HK-2 (cell line): ENCODE measurements around the gene HOXA3.
A peak's percentile ranks its signal among the peaks of the same experiment; 100 is the strongest.

Experiments
- DNase-seq: peaks from one replicate; pipeline ENCODE4 v3.0.0-alpha.2; 2018; ENCODE audit not compliant: unreplicated experiment

HOXA3 gene

DNA sequence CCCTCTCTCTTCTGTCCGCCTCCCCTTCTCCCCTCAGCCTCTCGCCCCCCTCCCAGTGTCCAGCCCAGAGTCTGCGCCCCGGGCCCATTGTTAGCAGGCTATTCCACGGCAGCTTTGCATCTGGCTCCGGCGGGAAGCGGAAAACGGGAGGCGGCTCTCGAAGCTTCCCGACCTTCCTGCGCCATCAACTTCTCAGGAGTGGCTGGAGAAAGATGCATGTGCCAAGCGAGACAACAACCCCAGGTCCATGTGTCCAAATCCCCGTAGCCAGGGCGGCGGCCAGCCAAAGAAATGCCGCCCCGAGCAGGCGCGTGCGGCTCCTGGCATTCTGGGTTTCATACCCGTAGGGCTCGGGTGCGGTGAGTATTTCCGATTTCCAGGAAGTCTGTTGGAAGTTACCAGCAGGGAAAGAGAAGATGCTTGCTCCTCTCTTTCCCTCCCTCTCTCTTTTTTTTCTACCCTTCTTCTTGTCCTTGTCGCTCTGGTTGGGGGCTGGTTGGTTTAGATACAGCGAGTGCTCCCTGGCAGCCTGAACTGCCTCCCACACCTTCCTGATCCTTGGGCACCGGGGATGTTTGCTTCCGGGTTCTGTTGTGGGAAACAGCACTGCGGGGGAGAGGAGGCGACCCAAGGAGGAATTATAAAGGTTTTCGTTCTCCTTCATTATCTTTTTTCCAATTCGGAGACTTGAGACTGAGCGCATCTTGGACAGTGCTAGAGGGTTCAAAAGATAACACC lies 48.7 kb downstream of the HOXA3 start:
- DNase-seq: no peak

DNA sequence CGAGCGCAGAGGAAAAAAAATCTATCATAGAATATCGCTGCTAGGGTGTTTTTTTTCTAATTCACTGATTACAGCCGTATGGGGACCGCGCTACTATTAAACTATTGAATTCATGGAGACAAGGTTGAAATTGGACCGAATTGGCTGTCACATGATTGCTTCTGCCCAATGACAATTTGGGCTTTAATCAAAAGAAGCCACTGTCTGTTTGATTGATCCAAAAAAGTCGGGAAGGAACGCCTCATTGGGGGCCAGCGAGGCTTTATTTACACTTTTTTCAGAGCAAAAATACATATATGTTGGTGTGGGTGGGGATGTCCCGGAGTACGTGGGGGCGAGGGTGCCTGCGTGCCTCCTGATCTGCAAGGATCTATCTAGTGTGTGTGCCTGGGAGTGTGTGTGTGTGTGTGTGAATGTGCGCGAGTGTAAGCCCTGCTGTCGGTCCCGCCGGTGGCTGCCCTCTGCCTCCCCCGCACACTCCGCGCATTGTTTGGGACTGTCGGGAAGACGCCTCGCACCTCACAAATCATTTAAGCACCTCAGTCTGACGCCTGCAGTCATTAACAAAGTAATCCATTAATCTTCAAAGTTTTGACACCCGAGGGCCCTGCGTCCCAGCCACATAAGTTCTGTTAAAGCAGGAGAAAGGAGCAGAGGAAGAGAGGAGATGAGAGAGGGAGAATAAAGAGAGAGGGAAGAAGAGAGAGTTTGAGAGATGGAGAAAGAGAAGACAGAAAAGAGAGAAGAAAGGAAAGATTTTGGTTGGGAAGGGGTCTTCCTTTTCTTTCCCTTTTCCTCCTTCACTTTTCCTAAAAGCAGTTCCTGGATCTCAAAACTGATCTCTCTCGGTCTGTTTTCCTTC lies 49.6 kb downstream of the HOXA3 start, which contains the start of gene HOXA2:
TSS of gene HOXA2 (minus strand) at position 103 of the 862 bp plus-strand sequence. CDS start 183 bp downstream, outside the sequence.
- DNase-seq: no peak

DNA sequence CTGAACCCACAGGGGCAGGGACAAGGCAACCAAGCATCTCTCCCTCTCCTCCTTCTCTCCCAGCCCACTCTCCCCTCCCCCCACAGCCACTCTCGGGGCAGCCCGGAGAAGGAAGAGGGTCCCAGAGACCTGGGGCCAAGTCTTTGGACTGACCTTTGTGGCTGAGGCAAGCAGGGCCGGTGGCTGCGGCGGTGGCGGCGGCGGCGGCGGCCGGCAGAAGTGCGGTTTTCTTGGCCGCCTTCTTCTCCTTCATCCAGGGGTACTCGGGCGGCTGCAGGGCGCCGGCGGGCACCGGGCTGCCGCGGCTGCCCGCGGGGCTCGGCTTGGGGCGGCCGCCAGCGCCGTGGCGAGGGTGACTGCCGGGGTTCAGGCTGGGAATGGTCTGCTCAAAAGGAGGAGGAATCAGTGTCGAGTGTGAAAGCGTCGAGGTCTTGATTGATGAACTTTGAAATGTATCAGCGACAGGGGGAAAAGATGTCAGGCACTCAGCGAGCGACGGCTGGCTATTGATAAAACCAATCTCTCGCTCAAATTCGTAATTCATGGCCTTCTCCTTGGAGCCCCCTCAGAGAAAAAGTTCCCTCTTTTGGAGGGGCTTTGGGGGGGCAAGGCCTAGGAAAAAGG lies 50.3 kb downstream of the HOXA3 start:
- DNase-seq: no peak

GRCh38 chr7:27101171-27101956 lies 51.0 kb downstream of the HOXA3 start:
- DNase-seq: no peak

DNA sequence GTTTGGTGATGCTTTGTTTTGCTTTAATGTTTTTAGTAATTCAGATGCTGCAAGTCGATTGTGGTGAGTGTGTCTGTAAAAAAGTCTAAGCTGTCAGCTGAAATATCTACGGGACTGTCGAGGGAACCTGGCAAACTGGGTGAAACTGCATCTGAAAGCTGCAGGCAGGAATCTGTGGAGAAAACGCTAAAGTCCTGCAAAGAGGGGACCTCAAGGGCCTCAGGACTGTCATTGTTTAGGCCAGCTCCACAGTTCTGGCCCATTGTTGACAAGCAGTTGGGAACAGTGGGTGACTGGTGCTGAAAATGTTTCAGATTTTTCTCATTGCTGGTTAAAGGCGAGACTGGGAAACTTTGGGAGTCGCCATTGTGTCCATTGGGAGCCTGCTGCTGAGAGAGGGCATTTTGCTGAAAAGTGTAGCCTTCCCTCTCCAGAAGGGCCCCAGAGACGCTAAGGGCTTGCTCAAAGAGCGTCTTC lies 51.7 kb downstream of the HOXA3 start:
- no peak for DNase-seq

GRCh38 chr7:27099453-27100370 lies 52.7 kb downstream of the HOXA3 start:
- DNase-seq: no peak

- no peak for DNase-seq
Observed at GRCh38 chr7:27098578-27099451, 53.6 kb downstream of the HOXA3 start.

GRCh38 chr7:27097686-27098577 lies 54.5 kb downstream of the HOXA3 start:
- no peak for DNase-seq

DNA sequence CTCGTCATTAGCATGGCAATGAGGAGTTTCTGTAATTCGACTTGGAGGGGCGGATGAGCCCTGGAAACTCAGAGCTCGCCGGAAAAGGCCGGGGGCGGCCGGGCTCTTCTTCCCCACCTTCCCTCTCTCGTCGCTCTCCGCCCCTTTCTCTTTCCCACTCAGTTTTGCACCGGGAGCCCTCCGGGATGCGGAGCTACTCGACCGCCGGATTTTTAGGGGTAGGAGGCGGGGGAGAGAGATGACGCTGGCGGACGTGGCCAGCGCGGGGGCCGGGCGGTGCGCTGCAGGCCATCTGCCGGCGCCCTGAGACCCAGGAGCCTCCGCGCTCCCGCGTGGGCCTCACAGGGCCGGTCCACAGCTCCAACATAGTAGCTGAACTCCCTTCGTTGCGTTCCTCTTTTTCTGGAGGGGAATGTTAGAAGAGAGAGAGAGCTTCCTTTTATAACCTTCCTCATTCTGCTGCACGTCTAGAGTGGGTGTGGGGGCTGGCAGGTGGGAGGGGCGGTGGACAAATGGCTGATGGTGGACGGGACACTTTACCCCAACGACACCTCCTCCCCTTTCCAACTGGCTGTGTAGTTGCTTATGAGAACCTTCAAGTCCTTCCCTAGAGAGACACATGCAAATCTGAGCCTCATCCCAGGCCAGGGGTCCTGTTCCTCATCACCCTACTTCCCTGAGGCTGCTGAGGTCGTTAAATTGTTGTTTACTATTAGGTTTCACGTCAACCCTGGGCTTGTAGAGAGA lies 55.4 kb downstream of the HOXA3 start:
- no peak for DNase-seq

DNA sequence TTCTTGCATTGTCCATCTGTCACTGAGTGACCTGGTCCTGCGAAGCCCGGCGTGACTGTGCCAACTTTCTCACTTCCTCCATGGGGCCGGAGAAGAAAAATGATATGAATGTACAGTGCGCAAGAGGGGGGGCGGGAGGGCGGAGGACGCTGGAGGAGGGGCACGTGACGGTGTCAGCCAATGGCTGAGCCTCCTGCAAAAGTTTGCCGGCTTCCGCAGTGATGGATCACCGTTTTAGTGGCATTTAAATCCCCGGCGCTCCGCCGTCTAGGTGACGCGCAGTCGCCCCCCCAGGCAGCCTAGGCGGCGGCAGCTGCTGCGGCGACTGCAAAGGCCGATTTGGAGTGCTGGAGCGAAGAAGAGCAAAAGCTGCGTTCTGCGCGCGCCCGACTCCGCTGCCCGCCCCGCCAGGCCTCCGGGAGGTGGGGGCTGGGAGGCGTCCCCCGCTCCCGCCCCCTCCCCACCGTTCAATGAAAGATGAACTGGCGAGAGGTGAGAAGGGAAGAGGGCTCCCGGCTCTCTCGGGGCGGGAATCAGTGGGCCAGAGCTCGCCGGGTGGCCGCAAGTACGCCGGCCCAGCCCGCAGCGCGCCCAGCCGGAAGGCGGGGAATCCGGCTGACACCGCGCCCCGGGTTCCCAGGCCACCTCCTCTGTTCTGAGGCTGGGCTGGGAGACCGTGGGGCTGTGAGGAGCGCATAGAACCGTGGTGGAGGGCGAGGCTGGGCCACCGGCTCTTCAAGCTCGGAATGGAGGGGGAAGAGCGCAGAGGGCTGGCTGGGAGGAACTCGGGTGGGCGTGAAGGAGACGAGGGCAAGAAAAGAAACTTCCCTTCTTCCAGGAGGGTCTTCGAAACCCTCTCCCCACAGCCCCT lies 56.3 kb downstream of the HOXA3 start, which contains the start of gene HOXA1:
TSS of gene HOXA1 (minus strand) at position 104 of the 871 bp plus-strand sequence. CDS start at position 16, 88 bp downstream.
- peak; percentile 95 for DNase-seq

GRCh38 chr7:27095050-27095896 lies 57.1 kb downstream of the HOXA3 start:
- no peak for DNase-seq

DNA sequence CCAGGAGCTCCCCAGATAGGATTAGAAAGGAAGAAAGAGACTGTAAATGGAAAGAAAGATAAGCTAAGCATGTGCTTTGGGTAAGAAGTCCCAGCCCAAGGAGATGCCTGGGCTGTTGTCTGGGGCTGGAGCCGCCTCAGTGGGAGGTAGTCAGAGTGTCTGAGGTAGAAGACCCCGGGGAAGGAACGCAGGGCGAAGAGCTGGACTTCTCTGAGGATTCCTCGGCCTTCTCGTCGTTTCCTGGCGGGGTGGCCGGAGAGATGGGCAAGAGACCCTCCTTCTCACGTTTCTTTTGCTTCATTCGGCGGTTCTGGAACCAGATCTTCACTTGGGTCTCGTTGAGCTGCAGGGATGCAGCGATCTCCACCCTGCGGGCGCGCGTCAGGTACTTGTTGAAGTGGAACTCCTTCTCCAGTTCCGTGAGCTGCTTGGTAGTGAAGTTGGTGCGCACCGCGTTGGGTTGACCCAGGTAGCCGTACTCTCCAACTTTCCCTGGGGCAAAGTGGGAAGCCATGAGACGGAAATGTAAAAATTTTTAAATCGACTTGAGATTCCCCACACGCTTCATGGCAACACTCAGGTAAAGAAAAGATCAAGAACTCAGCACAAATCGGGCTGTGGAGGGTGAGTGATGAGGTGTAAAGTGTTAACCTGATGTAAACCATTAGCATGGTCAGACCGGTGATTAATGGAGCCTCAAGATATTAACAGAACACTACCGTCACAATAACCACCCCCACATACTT lies 57.9 kb downstream of the HOXA3 start:
- DNase-seq: no peak

DNA sequence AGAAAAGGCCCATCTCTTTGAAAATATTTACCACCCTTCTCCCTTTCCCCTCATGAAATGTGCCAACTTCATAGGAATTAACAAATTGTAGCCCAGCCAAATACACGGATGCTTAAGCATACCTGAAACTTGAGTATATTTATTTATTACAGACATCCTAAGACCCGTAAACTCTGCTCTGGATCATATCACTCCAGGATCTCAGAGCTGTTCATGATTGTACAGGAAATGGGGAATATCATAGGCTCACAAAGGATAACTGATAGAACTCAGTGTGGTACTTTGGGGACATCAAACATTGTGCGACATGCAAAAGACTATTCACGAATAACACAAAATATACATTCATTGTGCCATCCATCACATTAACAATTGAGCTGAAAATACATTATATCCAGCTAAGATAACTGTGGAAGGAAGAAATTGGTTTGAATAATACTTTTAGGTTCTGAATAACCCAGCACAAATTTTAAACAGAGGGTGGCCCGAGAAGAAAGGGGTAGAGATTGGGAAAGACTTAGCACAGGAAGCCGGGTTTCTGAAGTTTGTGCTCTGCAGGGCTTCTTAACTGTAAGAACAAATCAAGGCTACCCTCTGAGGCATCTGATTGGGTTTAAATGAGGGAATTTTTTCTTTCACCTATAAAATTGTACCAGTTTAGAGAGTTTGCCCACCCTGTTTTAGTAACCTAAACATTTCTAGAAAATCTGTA lies 59.0 kb downstream of the HOXA3 start:
- DNase-seq: no peak

DNA sequence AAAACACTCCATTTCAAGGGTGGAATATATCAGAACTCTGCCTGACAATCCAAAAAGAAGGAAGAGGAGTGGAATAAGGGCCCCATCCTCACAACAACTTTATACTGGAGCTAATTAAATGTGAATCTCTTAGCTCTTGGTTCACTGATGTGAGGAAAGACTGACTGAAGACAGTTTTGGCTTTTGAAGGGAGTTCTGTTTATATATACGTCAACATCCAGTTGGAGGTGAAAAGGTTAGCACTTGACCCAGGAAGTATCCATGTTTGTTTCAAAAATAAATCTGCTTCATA lies 59.6 kb downstream of the HOXA3 start:
- no peak for DNase-seq
